HG02885 (cell line): ENCODE results near the gene BEST4.
A peak's percentile ranks its signal among the peaks of the same experiment; 100 is the strongest.
"Not testable (repeated sequence)": the region's sequence is repeated elsewhere in the genome, so short reads cannot be mapped to it uniquely, and the experiment has no call there.

Source experiments
- ATAC-seq: cut with Tn5 transposase; IDR thresholded peaks from one replicate; pipeline ENCODE4 v1.9.1; 2021; ENCODE audit warnings: mild to moderate bottlenecking; ENCODE audit not compliant: unreplicated experiment, poor library complexity

Gene BEST4

GRCh38 chr1:44819608-44820327, 31.8 kb upstream of the BEST4 start:
- peak; percentile 81 for ATAC-seq

- no peak for ATAC-seq
These were observed 31.2 kb upstream of the BEST4 start for GRCh38 chr1:44819196-44819607.

GRCh38 chr1:44817771-44818495, 30.0 kb upstream of the BEST4 start:
- no peak for ATAC-seq

GRCh38 chr1:44817307-44817706, 29.3 kb upstream of the BEST4 start:
- no peak for ATAC-seq

- ATAC-seq, result not testable (repeated sequence)
These were observed 28.0 kb upstream of the BEST4 start for GRCh38 chr1:44815926-44816325.

- no peak for ATAC-seq
These were observed 25.0 kb upstream of the BEST4 start for GRCh38 chr1:44812822-44813543.

- no peak for ATAC-seq
These were observed 23.3 kb upstream of the BEST4 start for GRCh38 chr1:44811234-44811633.

GRCh38 chr1:44810762-44811105, 22.8 kb upstream of the BEST4 start:
- ATAC-seq, result not testable (repeated sequence)

GRCh38 chr1:44810101-44810761, 22.3 kb upstream of the BEST4 start:
- no peak for ATAC-seq

- peak; percentile 50 for ATAC-seq
These were observed 21.3 kb upstream of the BEST4 start for GRCh38 chr1:44808938-44809917.

- peak; percentile 37 for ATAC-seq
These were observed 20.3 kb upstream of the BEST4 start, which contains the start of gene BTBD19 for GRCh38 chr1:44808063-44808937. BTBD19 (plus strand) TSS chr1:44808523; CDS start chr1:44808821, 298 bp downstream.

GRCh38 chr1:44807364-44808062, 19.5 kb upstream of the BEST4 start:
- ATAC-seq, result peak; percentile 44

- no peak for ATAC-seq
These were observed 18.9 kb upstream of the BEST4 start, which contains the start of gene DYNLT4 for GRCh38 chr1:44806704-44807363. DYNLT4 (minus strand) TSS chr1:44807351; CDS start chr1:44806668, 683 bp downstream.

- no peak for ATAC-seq
These were observed 18.2 kb upstream of the BEST4 start for GRCh38 chr1:44806025-44806703.

GRCh38 chr1:44805311-44806024, 17.5 kb upstream of the BEST4 start:
- no peak for ATAC-seq
